SJCRH30 (cell line): ENCODE data around the gene P4HA3. TPM values are rescaled to one million over a fixed set of nuclear protein-coding genes. Genes with fewer than 3 reads are reported as not detected.

Experiments
- DNase-seq, 2 experiments: peaks; one replicate each; pipeline ENCODE4 v3.0.0-alpha.2; 2015 to 2020
- H3K27ac ChIP-seq: fragments of 250-450 bp; sonication (Bioruptor Pico); 2 replicates; pipeline ENCODE4 v1.5.1; 2020; ENCODE audit warnings: mild to moderate bottlenecking, moderate library complexity
- H3K27me3 ChIP-seq: fragments of 250-450 bp; sonication (Bioruptor Pico); 2 replicates; pipeline ENCODE4 v1.5.1; 2020; ENCODE audit warnings: mild to moderate bottlenecking, moderate library complexity
- H3K36me3 ChIP-seq: fragments of 250-450 bp; sonication (Bioruptor Pico); 2 replicates; pipeline ENCODE4 v1.5.1; 2020; ENCODE audit warnings: mild to moderate bottlenecking, moderate library complexity
- H3K4me1 ChIP-seq: fragments of 250-450 bp; sonication (Bioruptor Pico); 2 replicates; pipeline ENCODE4 v1.5.1; 2020; ENCODE audit warnings: mild to moderate bottlenecking, moderate library complexity
- H3K4me3 ChIP-seq: fragments of 250-450 bp; sonication (Bioruptor Pico); 2 replicates; pipeline ENCODE4 v1.5.1; 2020; ENCODE audit warnings: mild to moderate bottlenecking, moderate library complexity
- H3K9me3 ChIP-seq: fragments of 250-450 bp; sonication (Bioruptor Pico); replicated peaks from 2 replicates; pipeline ENCODE4 v1.5.1; 2020; ENCODE audit warnings: mild to moderate bottlenecking, moderate library complexity
- total RNA-seq: library from RNA; depleted of rRNA; stranded (reverse); fragments of >200 nt; shearing (Covaris generic); gene quantifications from 2 replicates; pipeline ENCODE4 v1.2.3, GENCODE V29; 2014

The P4HA3 gene
- total RNA-seq, 1 experiment from 2014 or later, result not detected

DNA sequence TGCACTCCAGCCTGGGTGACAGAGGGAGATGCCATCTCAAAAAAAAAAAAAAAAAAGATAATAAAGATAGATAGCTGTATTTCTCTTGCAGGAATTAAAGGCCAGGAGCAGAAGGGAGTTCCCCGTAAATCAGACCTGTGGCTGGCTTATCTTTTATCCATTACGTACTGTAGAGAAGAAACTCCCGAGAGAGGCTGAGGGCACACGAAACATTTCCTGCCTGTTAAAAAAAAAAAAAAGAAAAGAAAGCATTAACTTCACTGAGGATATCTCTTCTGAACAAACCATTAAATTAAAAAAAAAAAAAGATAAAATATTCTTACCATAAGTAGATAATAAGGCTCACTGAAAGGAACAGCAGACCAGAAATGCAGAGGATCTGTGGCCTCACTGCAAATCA lies 22.5 kb downstream of the P4HA3 start:
- Histone ChIP-seq H3K4me1 (no peaks in the 10 kb centered on the region), H3K27ac (no peak overlapping the region), H3K4me3 (no peak overlapping the region), H3K27me3 (no peaks in the 10 kb centered on the region), H3K36me3 (no peaks in the 10 kb centered on the region), H3K9me3 (0 out of 2 replicates have a peak, but pooled peaks cover 5% of the 10 kb centered on the region)
- DNase-seq, result no peak

- Histone ChIP-seq H3K9me3 (0 out of 2 replicates have a peak, but pooled peaks cover under 1% of the 10 kb centered on the region), H3K27me3 (no peaks in the 10 kb centered on the region), H3K4me3 (no peak overlapping the region), H3K4me1 (no peaks in the 10 kb centered on the region), H3K36me3 (no peaks in the 10 kb centered on the region), H3K27ac (no peak overlapping the region)
- peak in 1 of 2 experiments; percentile 15 for DNase-seq
Measured at GRCh38 chr11:74288161-74288560, 23.3 kb downstream of the P4HA3 start.

GRCh38 chr11:74284466-74284865 lies 27.0 kb downstream of the P4HA3 start:
- no peaks in the 10 kb centered on the region for H3K9me3 ChIP-seq
- H3K27me3 ChIP-seq, result no peaks in the 10 kb centered on the region
- DNase-seq, result no peak
- no peaks in the 10 kb centered on the region for H3K36me3 ChIP-seq
- H3K4me1 ChIP-seq, result no peaks in the 10 kb centered on the region
- H3K27ac ChIP-seq, result no peak overlapping the region
- no peak overlapping the region for H3K4me3 ChIP-seq

DNA sequence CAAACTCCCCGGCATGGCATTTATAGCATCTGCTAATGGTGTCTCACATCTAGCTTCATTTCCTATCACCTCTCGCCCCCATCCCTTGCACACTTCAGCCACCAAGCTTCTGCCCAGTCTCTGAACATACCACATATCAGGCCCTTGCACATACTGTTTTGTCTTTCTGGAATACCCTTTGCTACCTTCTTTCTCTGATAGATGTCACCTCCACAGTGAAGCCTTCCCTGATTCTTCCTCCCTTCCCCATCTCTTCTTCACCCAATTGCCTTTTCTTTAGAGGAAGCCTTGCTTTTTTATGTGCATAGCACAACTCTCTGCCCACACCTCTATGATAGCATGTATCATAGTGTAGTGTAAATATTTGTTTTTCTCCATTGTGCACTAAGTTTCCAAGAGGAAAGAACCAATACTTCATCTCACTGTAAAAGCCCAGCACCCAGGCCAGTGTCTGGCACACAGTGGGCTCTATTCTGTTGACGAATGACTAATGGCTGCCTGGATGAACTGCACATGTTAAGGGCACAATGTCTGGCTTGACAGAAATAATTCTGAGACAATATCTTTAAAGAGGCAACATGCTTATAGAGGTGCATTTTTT lies 27.8 kb downstream of the P4HA3 start:
- Histone ChIP-seq H3K4me1 (no peaks in the 10 kb centered on the region), H3K27ac (no peak overlapping the region), H3K36me3 (no peaks in the 10 kb centered on the region), H3K9me3 (no peaks in the 10 kb centered on the region), H3K27me3 (no peaks in the 10 kb centered on the region), H3K4me3 (no peak overlapping the region)
- DNase-seq, result no peak

- Histone ChIP-seq H3K36me3 (no peaks in the 10 kb centered on the region), H3K9me3 (no peaks in the 10 kb centered on the region), H3K27me3 (no peaks in the 10 kb centered on the region), H3K4me3 (no peak overlapping the region), H3K4me1 (no peaks in the 10 kb centered on the region; the same call in 1 of the 2 replicates), H3K27ac (no peak overlapping the region)
- DNase-seq, result peak; percentile 17 to 34
Measured at GRCh38 chr11:74282914-74283371, 28.5 kb downstream of the P4HA3 start.

GRCh38 chr11:74282421-74282820 lies 29.0 kb downstream of the P4HA3 start:
- no peaks in the 10 kb centered on the region for H3K27me3 ChIP-seq
- DNase-seq, result no peak
- H3K36me3 ChIP-seq, result no peaks in the 10 kb centered on the region
- no peak overlapping the region for H3K27ac ChIP-seq
- H3K4me3 ChIP-seq, result no peak overlapping the region
- H3K9me3 ChIP-seq, result no peaks in the 10 kb centered on the region
- H3K4me1 ChIP-seq, result no peaks in the 10 kb centered on the region; the same call in 1 of the 2 replicates

- DNase-seq, result no peak
- no peaks in the 10 kb centered on the region for H3K9me3 ChIP-seq
- H3K4me3 ChIP-seq, result no peak overlapping the region
- H3K27ac ChIP-seq, result no peak overlapping the region
- H3K27me3 ChIP-seq, result no peaks in the 10 kb centered on the region
- H3K4me1 ChIP-seq, result no peaks in the 10 kb centered on the region; the same call in 1 of the 2 replicates
- no peaks in the 10 kb centered on the region for H3K36me3 ChIP-seq
Measured at GRCh38 chr11:74280494-74280893, 30.9 kb downstream of the P4HA3 start.

GRCh38 chr11:74279256-74279655 lies 32.2 kb downstream of the P4HA3 start:
- no peaks in the 10 kb centered on the region for H3K9me3 ChIP-seq
- no peak overlapping the region for H3K4me3 ChIP-seq
- H3K36me3 ChIP-seq, result no peaks in the 10 kb centered on the region
- H3K4me1 ChIP-seq, result no peaks in the 10 kb centered on the region; the same call in 1 of the 2 replicates
- no peak overlapping the region for H3K27ac ChIP-seq
- DNase-seq, result no peak
- H3K27me3 ChIP-seq, result no peaks in the 10 kb centered on the region

- Histone ChIP-seq H3K27ac (no peak overlapping the region), H3K27me3 (no peaks in the 10 kb centered on the region), H3K4me1 (no peaks in the 10 kb centered on the region; the same call in 1 of the 2 replicates), H3K36me3 (no peaks in the 10 kb centered on the region), H3K4me3 (no peak overlapping the region), H3K9me3 (no peaks in the 10 kb centered on the region)
- DNase-seq, result peak; percentile 28 to 38
Measured at GRCh38 chr11:74278721-74279161, 32.7 kb downstream of the P4HA3 start.

DNA sequence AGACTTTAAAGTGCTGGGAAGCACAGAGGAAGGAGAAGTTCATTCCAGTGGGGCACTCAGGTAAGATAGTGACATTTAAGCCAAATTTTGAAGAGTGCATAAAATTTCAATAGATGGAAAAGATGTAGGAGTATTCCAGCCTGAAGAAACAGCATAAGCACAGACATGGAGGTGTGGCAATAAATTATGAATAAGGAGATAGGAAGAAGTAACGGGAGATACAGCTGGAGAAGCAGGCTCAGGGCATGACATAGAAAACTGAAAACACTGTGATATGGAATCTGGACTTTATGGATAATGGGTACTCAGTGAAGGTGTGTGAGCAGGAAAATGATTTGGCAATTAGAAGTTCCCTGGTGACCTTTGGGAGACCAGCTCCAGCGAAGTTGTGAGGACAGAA lies 33.3 kb downstream of the P4HA3 start:
- H3K36me3 ChIP-seq, result no peaks in the 10 kb centered on the region
- no peaks in the 10 kb centered on the region; the same call in 1 of the 2 replicates for H3K4me1 ChIP-seq
- DNase-seq, result no peak
- no peak overlapping the region for H3K27ac ChIP-seq
- no peaks in the 10 kb centered on the region for H3K27me3 ChIP-seq
- H3K4me3 ChIP-seq, result no peak overlapping the region
- H3K9me3 ChIP-seq, result no peaks in the 10 kb centered on the region

DNA sequence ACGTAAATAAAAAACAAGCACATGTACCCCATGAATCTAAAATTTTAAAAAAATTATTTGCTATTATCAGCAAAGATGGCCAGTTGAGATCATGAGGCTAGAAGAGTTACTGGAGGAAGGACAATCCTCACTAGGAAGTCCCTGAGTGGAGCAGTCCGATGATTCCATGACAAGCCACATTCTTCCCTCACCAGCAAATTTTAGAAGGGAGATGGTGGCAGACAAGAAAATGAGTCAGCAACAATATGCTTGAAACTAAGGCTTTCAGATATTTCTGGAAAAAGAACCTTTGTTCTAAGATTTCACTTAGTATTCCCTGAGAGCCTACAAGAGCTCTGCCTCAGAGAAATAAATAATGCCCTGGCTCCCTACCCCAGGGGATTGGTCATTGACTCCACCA lies 34.9 kb downstream of the P4HA3 start:
- no peaks in the 10 kb centered on the region for H3K9me3 ChIP-seq
- no peak overlapping the region for H3K4me3 ChIP-seq
- no peak for DNase-seq
- H3K27ac ChIP-seq, result no peak overlapping the region
- H3K4me1 ChIP-seq, result no peaks in the 10 kb centered on the region; the same call in 1 of the 2 replicates
- H3K27me3 ChIP-seq, result no peaks in the 10 kb centered on the region
- no peaks in the 10 kb centered on the region for H3K36me3 ChIP-seq

DNA sequence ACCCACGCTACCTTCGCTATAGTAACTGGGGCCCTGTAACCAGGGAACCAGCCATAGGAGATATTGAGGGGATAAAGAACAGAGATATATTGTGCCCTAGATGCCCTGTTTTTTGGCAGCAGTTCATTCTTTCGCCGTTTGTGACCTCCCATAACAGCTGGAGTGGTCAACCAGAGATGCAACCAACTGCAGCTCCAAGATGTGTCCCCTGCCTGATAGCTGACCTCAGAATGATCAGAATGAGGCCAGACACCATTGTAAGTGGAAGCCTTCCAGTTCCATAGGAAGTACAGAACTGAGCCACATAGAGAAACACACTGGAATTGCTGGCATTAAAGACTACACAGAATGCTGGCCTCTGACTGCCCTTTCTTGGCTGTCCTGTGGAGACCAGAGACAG lies 39.2 kb downstream of the P4HA3 start:
- Histone ChIP-seq H3K9me3 (no peaks in the 10 kb centered on the region), H3K27ac (no peak overlapping the region), H3K36me3 (no peaks in the 10 kb centered on the region), H3K4me3 (no peak overlapping the region), H3K4me1 (peaks cover 11% of the 10 kb centered on the region), H3K27me3 (no peaks in the 10 kb centered on the region)
- DNase-seq, result peak; percentile 12 to 46

DNA sequence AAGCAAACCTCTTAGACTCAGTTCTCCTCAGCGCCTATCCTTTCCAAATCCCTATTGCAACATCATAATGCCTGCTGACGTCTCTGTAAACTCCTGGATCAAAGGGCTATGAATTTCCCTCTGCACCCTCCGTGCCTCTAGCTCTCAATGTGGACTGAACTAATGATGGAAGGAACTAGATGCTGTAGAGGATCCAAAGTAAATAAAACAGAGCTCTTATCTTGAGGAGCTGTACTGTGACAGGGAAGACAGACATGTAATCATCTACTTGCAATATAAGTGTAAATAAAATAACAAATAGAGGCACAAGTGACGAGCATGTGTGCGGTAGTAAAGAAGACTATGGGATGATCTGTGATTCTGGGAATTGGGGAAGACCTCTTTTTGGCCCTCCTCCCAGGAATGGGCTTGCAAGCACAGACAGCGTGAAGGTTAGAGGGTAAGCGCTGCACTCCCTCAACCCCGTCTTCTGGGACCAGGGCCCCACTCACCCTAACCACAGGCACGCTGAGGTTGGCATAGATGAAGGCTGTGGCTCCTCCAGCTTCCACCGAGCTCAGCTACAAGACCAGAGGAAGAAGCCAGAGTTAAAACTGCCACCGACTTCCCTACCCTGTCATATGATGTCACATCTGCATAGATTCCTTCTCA lies 42.2 kb downstream of the P4HA3 start:
- Histone ChIP-seq H3K27ac (no peak overlapping the region), H3K9me3 (no peaks in the 10 kb centered on the region), H3K36me3 (no peaks in the 10 kb centered on the region), H3K27me3 (no peaks in the 10 kb centered on the region), H3K4me1 (peaks cover 11% of the 10 kb centered on the region), H3K4me3 (no peak overlapping the region)
- peak; percentile 14 to 21 for DNase-seq

DNA sequence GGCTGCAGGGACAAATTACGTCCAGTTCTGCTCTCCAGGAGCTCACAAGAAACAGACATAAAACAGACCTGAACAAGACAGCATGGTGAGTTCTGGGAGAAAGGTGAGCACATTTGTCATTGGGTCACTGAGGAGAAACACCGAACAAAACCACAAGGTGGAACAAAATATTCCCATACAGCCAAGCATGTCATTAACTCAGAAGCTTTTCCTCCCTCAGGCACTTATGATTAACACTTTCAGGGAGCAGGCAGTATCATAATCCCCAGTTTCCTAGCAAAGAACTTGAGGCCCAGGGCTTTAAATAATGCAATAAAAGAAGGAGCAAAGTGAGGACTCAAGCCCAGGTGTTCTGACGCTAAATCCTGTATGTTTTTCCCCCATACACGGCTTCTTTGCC lies 43.0 kb downstream of the P4HA3 start:
- Histone ChIP-seq H3K36me3 (no peaks in the 10 kb centered on the region), H3K27ac (no peak overlapping the region), H3K4me3 (no peak overlapping the region), H3K9me3 (no peaks in the 10 kb centered on the region), H3K4me1 (peaks cover 11% of the 10 kb centered on the region), H3K27me3 (no peaks in the 10 kb centered on the region)
- no peak for DNase-seq

DNA sequence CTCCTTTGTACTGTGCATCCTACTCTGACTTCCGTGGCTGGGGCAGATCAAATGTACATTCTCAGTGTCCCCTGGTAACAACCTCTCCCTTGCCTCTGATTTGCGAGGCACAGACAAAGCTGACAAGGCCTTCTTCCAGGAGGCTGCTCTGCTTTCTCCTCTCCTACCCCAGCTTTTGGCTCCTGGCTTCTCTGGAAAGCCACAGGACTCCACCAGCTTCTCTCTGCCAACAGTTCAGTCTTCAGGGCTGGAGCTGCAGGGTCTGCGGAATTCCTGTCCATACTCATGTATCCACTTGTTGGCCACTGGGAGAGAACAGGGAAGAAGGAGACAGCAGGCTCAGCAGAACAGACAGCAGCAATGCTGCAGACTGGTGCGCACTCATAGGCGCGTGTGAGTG lies 44.4 kb downstream of the P4HA3 start:
- Histone ChIP-seq H3K9me3 (no peaks in the 10 kb centered on the region), H3K4me1 (peaks cover 11% of the 10 kb centered on the region), H3K4me3 (no peak overlapping the region), H3K36me3 (no peaks in the 10 kb centered on the region), H3K27ac (no peak overlapping the region), H3K27me3 (no peaks in the 10 kb centered on the region)
- no peak for DNase-seq
